ENCODE data around the gene THBS1. TPM values are rescaled to one million over a fixed set of nuclear protein-coding genes. Genes with fewer than 3 reads are reported as not detected.

Gene THBS1
- total and polyA plus RNA-seq, 8 donors, result 126 to 570 (median 178) TPM

DNA sequence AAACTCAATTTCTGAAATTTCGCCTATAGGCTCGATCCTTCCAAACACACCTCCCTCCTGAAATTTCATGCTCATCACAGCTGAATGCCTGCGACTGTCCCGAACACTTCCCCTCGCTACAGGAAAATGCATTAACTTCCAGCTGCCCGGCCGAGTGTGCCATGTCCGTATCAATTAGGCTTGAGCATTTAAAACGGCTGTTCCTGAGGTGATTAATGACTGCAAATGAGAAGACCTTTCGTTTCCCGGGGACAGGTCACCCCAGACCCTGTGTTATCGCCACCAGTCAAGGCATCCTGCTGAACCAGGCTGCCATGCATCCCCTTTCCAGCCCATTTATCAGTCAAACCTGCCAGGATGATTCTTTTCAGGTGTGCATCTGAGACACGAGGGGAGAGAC is 63.3 kb downstream of the THBS1 start:
- H3K4me3 ChIP-seq, result no peak overlapping the region
- H3K27me3 ChIP-seq, result no peaks in the 10 kb centered on the region
- H3K4me1 ChIP-seq, result no peaks in the 10 kb centered on the region
- DNase-seq (no peak), ATAC-seq (no peak)
- no peaks in the 10 kb centered on the region for H3K36me3 ChIP-seq
- no peak overlapping the region for H3K27ac ChIP-seq
- H3K9me3 ChIP-seq, result no peaks in the 10 kb centered on the region
- TF ChIP-seq, protein P1, sequence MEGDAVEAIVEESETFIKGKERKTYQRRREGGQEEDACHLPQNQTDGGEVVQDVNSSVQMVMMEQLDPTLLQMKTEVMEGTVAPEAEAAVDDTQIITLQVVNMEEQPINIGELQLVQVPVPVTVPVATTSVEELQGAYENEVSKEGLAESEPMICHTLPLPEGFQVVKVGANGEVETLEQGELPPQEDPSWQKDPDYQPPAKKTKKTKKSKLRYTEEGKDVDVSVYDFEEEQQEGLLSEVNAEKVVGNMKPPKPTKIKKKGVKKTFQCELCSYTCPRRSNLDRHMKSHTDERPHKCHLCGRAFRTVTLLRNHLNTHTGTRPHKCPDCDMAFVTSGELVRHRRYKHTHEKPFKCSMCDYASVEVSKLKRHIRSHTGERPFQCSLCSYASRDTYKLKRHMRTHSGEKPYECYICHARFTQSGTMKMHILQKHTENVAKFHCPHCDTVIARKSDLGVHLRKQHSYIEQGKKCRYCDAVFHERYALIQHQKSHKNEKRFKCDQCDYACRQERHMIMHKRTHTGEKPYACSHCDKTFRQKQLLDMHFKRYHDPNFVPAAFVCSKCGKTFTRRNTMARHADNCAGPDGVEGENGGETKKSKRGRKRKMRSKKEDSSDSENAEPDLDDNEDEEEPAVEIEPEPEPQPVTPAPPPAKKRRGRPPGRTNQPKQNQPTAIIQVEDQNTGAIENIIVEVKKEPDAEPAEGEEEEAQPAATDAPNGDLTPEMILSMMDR (IDR thresholded peaks at IDR 0.05), result no peak
- intact Hi-C loops (cut with DNase I), result no loop called here

GRCh38 chr15:39645138-39645975 is 64.5 kb downstream of the THBS1 start:
- no peak for ATAC-seq
- intact Hi-C loops (cut with DNase I), result no loop called here

GRCh38 chr15:39645976-39646257 is 65.0 kb downstream of the THBS1 start:
- TF ChIP-seq, protein P1 (IDR thresholded peaks at IDR 0.05), result no peak
- intact Hi-C loops (cut with DNase I), result no loop called here
- ATAC-seq, result no peak

More at GRCh38 chr15:39645138-39645975, 64.5 kb downstream of the THBS1 start:
- H3K27me3 ChIP-seq, result no peaks in the 10 kb centered on the region
- no peaks in the 10 kb centered on the region for H3K4me1 ChIP-seq
- H3K4me3 ChIP-seq, result no peak overlapping the region
- DNase-seq, result peak in 1 of 4 donors; percentile 56
- TF ChIP-seq, protein P1 (IDR thresholded peaks at IDR 0.05), result no peak
- H3K36me3 ChIP-seq, result no peaks in the 10 kb centered on the region
- H3K27ac ChIP-seq, result no peak overlapping the region
- H3K9me3 ChIP-seq, result no peaks in the 10 kb centered on the region

GRCh38 chr15:39646425-39646824 is 65.5 kb downstream of the THBS1 start:
- DNase-seq, result no peak

More at GRCh38 chr15:39645976-39646257, 65.0 kb downstream of the THBS1 start:
- Histone ChIP-seq H3K27ac (no peak overlapping the region), H3K36me3 (no peaks in the 10 kb centered on the region), H3K27me3 (no peaks in the 10 kb centered on the region), H3K4me1 (no peaks in the 10 kb centered on the region), H3K4me3 (no peak overlapping the region), H3K9me3 (no peaks in the 10 kb centered on the region)
- DNase-seq, result no peak

More at GRCh38 chr15:39646425-39646824, 65.5 kb downstream of the THBS1 start:
- Histone ChIP-seq H3K36me3 (no peaks in the 10 kb centered on the region), H3K27ac (no peak overlapping the region), H3K4me1 (no peaks in the 10 kb centered on the region), H3K9me3 (no peaks in the 10 kb centered on the region), H3K4me3 (no peak overlapping the region), H3K27me3 (no peaks in the 10 kb centered on the region)
- ATAC-seq, result no peak
- TF ChIP-seq, protein P1 (IDR thresholded peaks at IDR 0.05), result no peak
- intact Hi-C loops (cut with DNase I), result no loop called here

Other genes with a start within 250 kb of the THBS1 start
- gene FSIP1, start 201.8 kb downstream of the THBS1 start, total RNA-seq, result under 1 TPM; 0.38 to 0.81 TPM
- gene FSIP1, start 201.8 kb downstream of the THBS1 start, polyA plus RNA-seq (ENCODE audit: insufficient read length in 6 of 6), result 1 to 10 TPM in 2 of 6 donors, under 1 TPM in 4; 0.82 to 2.7 (median 0.85) TPM

Data from left lung (tissue), 10 donors.